HG03460 (cell line): ENCODE results near the gene KLK5.
"Not testable (repeated sequence)": the region's sequence is repeated elsewhere in the genome, so short reads cannot be mapped to it uniquely, and the experiment has no call there.

Experiments
- ATAC-seq: cut with Tn5 transposase; IDR thresholded peaks from one replicate; pipeline ENCODE4 v1.9.1; 2021; ENCODE audit not compliant: unreplicated experiment

Gene KLK5, protein sequence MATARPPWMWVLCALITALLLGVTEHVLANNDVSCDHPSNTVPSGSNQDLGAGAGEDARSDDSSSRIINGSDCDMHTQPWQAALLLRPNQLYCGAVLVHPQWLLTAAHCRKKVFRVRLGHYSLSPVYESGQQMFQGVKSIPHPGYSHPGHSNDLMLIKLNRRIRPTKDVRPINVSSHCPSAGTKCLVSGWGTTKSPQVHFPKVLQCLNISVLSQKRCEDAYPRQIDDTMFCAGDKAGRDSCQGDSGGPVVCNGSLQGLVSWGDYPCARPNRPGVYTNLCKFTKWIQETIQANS

DNA sequence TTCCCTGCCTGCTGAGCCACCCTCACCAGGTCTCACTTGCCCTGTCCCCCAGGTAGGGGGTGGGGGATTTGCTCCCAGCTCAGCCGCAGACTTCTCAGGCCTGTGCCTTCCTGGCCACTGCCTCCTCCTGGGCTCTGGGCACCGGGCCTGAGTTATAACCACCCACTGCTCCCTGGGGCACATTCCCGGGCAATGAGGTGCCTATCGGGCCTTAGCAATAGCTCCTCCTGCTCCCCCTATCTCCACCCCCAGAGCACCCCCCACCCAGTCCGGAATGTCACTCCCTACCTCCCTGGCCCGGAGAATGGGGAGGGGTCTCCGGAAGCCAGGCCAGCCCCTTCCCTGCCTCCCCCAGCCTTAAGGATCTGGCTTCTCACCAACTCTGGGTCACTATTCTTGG is at the start of gene KLK5:
Gene KLK5 (minus strand): TSS at position 129 of the 400 bp plus-strand sequence. CDS start 381 bp downstream, outside the sequence.
- ATAC-seq, result no peak

DNA sequence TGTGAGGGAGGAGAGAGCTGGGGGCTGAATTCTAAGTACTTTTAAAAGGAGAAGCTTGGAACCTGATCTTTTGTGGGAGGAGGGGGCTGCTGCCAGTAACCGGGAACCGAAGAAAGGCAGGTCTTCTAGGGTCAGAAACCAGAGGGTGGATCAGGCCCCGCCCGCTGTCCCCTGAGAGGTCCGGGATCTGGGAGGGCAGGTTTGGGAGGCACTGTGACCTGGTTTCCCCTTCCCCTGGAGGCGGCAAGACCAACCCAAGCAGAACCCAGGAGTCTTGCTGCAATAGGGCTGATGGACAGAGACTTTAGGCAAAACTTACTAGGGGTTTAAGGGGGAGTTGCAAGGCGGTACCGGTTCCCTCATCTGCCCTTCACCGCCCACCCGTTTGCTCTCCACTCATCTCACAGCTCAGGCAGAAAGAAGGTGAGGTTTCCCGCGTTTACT is 49.3 kb upstream of the KLK5 start:
- ATAC-seq, result no peak

DNA sequence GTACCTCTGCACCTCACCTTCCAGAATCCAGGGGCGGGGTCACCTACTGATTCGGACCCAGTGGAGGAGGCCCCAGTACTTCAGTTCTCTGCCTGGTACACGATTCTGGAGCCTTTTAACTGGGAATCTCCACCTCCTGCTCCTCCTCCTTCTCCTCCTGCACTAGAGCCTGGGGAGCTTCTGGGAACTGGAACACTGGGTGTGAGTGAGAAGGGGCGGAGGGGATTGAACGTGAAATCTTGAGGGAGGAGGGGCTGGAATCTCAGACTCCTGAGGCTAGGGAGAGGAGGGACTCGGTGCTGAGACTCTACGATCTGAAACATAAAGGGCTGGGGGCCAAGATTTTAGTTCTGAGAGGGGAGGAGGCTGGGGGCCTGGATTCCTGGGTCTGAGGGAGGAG is 48.7 kb upstream of the KLK5 start, which contains the start of gene KLK8:
Gene KLK8 (minus strand): TSS at position 90 of the 400 bp plus-strand sequence. CDS start 437 bp downstream, outside the sequence.
- no peak for ATAC-seq

DNA sequence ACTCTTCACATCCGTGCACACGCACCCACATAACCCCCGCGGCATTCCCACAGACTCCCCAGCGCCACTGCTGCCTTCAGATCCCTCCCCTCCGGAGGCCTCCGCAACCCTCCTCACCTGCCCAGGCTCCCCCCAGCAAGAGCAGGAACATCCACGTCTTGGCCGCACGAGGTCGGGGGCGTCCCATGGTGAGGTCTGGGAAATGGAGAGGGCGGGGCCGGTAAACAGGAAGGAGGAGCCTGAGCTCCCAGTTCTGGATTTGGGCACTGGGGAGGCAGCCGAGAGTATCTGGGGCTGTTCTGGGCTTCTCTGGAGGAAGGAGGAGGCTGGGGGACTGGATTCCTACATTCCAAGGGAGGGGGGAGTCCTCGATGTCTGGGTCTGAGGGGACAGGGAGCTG is 48.1 kb upstream of the KLK5 start:
- no peak for ATAC-seq

DNA sequence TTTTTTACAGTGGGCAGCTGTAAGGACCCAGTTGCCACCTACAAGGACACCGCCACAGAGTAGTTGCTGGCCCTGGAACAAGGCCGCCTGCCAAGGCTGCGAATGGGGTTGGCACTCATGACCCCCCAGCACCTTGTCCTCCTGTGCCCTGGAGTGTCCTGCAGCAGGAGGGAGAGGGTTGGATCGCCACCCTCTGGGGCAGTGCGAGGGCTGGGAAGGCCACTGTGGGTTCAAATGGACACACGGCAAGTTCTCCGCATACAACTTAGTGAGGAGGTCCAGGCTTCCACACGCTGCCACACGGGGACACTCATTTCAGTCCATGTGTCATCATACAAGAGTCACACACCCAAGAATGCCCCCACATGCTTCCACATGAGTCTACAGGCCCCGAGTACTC is 47.6 kb upstream of the KLK5 start:
- no peak for ATAC-seq

DNA sequence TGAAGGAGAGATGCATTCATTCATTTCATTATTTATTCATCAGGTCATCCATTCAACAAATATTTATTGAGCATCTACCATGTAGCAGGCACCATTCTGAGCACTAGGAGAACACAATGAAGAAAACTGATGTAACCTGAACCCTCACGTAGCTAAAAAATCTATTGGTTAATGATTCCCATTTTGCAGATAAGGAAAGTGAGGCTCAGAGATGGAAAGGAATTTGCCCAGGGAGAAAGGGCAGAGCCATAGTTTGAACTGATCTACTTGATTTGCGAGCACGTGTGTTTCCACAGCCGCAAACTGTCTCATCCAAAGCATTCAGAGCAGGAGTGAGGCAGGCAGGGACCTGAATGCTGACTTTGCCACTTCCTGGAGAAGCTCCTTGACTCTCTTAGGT is 45.8 kb upstream of the KLK5 start:
- no peak for ATAC-seq

DNA sequence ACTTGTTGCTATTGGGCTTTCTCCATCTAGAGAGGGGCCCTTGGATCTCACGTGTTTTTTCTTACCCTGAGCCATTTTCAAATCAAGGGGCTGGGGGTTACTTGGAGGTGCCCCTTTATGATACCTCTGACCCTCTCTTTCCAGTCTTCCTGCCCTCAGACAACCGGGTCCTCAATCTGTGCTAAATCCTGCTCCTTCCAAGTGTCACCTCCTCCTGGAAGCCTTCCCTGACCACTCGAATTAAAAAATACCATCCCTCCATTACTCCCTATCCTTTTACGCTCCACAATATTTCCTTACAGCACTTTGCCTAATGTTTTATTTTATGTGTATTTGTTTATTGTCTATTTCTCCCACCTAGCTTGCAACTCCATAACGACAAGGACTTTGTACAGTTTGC is 45.2 kb upstream of the KLK5 start:
- no peak for ATAC-seq

DNA sequence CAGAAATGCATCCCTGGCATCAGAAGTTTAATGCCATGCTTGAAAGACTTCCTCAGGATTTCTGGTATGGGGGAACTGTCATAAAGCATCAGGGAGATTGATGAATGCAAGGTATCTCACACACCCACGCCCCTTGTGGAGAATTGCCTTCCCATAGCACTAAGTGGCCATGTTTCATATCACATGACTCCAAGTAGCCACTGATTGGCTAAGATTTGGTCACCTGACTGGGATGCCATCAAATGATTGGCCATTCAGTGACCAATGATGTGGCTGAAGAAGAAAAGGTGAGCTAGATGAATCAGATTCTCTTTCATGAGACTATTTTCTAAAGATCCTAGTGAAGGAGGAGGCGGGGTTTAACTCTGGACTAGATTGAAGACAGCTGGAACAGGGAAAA is 41.3 kb upstream of the KLK5 start:
- no peak for ATAC-seq

DNA sequence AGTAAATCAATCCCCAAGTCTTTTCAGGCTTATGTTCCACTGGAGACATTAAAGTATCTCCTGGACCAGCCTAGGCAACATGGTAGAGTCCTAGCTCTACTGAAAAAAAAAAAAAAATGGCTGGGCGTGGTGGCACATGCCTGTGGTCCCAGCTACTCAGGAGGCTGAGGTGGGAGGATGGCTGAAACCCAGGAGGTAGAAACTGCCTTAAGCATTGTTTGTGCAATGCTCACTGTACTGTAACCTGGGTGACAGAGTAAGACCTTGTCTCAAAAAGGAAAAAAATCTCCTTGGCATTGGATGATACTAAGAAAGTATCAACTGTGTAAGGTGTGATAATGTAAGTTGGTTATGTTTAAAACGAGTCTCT is 39.8 kb upstream of the KLK5 start:
- ATAC-seq, result no peak

DNA sequence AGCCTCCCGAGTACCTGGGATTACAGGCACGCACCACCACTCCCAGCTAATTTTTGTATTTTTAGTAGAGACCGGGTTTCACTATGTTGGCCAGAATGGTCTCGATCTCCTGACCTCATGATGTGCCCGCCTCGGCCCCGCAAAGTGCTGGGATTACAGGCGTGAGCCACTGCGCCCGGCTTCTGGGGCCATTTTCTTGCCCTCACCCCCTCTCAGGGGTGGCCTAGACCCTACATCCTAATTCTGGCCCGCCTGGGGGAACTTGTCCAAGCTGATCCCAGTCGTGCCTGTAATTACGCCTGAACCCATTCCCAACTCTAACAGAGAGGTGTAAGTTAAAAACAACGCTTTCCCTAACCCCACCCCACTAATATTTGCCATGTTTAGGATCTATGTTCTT is 31.6 kb upstream of the KLK5 start:
- ATAC-seq, result not testable (repeated sequence)

DNA sequence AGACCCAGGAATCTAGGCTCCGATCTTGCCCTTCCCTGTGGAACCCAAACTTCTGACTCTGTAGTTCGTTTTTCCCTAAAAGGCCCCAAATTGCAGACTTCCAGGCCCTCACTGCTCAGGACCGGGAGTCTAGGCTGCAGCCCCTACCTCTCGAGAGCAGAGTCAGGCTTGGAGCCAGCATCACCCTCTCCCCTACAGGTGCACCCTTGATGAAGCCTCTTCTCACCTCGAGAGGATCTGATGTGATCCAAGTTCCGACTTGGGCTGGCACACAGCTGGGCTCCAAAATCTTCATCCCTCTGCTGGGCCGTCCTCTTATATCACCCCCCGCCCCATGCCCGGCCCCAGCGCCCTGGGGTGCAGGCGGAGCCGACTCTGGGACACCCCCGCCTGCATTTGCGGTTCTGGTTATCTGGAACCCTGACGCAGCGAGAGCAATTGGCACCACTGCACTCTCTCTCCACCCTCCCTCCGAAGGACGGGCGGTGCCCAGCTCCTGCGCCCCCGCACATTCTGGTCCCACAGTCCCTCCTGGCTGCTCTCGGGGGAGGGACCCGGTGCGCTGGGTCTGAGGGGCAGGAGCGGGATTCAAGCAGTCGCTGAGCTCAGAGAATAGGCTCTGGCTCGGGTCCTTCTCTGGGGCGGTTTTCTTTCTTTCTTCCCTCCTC is 30.9 kb upstream of the KLK5 start, which contains the start of gene KLK7:
Gene KLK7 (minus strand): TSS at position 293 of the 668 bp plus-strand sequence. CDS start 1,518 bp downstream, outside the sequence.
- no peak for ATAC-seq

DNA sequence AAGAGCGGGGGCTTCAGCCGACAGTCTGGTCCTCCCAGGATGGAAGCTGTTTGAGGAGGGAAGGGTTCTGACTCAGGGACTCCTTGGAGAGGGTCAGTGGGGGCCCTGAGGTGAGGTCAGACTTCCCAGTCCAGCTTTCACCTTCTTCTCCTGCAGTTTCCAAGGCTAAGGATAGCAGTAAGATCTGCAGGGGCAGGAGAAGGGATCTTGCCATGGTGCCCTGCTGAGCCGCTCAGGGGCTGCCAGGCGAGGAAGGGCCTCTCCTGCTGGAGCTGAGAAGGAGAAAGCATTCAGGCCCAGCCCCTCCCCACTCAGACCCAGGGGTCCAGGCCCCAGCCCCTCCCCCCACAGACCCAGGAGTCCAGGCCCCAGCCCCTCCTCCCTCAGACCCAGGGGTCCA is 29.3 kb upstream of the KLK5 start:
- ATAC-seq, result no peak

DNA sequence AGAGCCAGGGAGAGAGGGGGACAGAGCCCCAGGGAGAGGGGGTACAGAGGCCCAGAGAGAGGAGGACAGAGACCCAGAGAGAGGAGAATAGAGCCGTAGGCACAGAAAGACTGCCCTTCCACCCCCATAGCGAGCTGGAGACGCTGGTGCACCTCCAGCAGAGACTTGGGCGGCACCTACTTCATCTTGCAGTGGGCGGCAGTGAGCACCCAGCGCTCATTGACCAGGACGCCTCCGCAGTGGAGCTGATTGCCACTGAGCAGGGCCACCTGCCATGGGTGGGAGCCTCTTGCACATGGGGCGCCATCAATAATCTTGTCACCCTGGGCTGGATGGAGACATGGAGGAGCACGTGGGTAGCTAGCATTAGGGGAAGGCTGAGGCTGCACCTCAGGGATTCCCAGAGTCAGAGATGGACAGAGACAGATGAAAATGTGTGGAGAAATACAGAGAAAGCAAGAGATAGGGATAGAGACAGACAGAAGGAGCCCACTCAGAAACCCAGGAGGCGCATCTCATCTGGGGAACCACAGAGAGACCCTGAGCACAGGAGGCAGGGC is 28.8 kb upstream of the KLK5 start:
- no peak for ATAC-seq

DNA sequence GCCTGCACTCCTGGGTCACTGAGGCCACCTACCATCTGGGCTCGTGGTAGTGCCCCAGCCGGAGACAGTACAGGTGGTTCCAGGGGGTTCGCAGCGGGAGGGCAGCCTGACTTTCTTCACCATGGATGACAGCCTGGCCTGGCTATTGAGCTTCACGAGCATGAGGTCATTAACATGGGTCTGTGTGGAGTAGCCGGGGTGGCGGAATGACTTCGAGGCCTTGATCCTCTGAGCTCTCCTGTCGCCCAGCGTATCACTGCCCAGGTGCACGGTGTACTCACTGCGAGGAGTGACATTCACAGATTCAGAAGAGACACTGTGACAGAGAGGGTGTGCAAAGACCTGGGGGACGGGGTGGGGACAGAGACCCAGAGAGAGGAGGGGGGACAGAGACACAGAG is 27.4 kb upstream of the KLK5 start:
- no peak for ATAC-seq

DNA sequence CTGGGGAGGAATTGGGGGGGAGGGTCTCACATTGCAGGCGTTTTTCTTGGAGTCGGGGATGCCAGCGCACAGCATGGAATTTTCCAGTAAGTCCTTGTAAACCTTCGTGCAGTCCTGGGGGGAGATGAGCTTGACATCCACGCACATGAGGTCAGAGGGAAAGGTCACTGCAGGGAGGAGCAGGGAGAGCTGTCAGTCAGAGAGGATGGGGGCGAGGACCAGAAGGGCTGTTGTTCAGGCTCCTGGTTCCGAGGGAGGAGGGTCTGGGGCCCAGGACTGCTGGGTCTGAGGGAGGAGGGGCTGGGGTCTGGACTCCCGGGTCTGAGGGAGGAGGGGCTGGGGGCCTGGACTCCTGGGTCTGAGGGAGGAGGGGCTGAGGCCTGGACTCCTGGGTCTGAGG is 26.9 kb upstream of the KLK5 start:
- ATAC-seq, result no peak

DNA sequence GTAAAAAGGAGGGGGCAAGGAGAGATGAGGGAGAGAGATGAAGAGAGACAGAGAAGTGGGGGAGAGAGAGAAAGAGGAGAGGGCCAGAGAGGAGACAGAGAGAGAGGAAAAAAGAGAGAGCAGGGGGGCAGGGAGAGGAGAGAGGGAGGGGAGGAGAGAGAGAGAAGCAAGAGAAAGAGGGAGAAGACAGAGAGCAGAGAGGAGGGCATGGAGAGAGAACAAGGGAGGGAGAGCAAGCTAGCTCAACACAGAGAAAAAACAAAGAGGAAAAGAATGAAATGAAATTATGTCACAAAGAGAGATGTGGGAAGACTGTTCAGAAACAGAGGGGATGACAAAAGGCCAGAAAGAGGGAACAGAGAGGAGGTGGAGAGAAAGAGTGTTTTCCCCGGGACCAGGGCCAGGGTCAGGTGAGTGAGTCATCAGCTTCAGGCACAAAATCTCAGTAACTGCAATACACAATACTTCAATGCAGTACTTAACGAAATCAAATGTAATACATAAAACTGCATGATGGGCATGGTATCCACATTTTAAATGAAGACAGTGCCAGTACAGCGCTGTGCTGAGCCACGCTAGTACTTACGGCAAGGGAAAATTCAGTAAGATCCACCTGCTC is 26.0 kb upstream of the KLK5 start:
- no peak for ATAC-seq

DNA sequence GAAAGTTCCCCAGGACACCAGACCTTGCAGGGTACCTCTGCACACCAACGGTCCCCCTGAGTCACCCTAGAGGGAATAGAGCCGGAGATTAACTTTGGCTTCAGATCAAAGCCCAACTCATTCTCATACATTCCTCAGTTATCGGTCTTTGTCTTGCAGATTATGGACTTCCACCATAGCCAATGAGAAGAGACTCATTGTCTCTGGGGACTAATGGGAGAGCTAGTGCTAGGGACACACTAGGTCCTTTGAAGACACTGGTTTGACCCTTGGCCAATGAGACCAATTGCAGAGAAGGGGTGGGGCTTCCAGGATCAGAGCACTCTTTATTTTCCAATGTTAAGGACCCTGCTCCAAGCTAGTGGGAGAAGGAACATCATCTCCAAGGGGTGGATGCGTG is 24.8 kb upstream of the KLK5 start:
- no peak for ATAC-seq

DNA sequence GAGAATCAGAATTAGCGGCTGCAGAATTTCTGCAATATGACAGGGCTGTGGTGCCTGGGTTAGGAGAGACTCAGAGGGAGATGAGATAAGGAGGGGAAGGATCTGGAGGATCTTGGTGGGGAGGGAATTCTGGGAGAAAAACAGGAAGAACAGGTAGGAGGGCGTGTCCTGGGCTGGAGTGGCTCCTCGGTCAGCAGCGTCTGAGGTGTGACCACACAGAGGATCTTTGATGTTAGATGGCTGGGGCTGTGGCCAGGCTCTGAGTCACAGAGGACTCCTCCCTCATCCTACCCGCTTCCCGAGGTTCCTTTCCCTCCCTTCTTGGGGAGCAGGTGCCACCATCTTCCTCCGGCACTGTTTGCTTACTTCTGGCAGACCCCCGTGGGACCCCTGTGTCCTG is 22.9 kb upstream of the KLK5 start:
- no peak for ATAC-seq

DNA sequence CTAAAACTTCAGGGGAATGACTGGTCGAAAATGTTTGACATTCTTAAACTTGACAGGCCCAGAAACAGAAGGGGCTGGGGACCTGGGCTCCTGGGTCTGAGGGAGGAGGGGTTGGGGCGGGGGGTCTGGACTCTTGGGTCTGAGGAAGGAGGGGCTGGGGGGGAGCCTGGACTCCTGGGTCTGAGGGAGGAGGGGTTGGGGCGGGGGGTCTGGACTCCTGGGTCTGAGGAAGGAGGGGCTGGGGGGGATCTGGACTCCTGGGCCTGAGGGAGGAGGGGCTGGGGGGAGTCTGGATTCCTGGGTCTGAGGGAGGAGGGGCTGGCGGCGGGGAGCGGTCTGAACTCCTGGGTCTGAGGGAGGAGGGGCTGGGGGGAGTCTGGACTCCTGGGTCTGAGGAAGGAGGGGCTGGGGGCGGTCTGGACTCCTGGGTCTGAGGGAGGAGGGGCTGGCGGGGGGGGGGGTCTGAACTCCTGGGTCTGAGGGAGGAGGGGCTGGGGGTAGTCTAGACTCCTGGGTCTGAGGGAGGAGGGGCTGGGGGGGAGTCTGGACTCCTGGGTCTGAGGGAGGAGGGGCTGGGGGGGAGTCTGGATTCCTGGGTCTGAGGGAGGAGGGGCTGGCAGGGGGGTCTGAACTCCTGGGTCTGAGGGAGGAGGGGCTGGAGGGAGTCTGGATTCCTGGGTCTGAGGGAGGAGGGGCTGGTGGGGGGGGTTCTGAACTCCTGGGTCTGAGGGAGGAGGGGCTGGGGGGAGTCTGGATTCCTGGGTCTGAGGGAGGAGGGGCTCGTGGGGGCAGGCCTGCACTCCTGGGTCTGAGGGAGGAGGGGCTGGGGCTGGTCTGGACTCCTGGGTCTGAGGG is 22.1 kb upstream of the KLK5 start:
- no peak for ATAC-seq

DNA sequence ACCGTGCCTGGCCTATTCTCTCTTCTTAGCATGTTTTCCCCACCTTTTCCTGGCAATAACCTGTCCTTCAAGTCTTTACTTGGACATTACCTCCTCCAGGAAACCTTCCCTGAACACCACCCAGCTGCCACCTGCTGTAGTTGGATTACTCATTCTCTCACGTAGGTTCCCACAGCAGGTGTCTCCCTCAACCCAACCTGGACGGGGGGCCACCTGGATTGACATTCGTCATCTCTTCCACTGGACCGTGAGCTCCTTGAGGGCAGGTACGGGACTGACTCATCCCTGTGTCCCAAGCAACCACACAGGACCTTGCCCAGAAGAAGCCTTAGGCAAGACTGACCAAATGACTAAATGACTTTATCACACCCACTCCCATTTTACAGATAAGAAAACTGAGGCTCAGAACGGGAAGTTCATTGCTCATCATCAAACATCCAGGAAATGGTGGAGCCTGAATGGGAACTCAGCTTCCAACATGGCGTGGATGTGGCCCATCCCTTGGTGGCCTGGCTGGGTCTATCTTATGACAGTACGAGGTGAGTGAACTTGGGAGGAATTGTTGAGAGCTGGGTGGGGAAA is 20.0 kb upstream of the KLK5 start:
- no peak for ATAC-seq
